ENCODE results near the gene RPS10. TPM values are rescaled to one million over a fixed set of nuclear protein-coding genes. Genes with fewer than 3 reads are reported as not detected.
A peak's percentile ranks its signal among the peaks of the same experiment; 100 is the strongest.

The RPS10 gene
- total RNA-seq, 4 donors from 2014 or later = 1,548 to 3,114 (median 2,536) TPM

GRCh38 chr6:34463299-34463698, 37.4 kb upstream of the RPS10 start:
- Histone ChIP-seq H3K27me3 (no peaks in the 10 kb centered on the region), H3K27ac (no peak overlapping the region), H3K36me3 (no peaks in the 10 kb centered on the region), H3K4me1 (peaks cover 4 to 12% of the 10 kb centered on the region in 2 donors), H3K4me3 (replicated peaks in 1 of 3) (no peak overlapping the region), H3K9me3 (no peaks in the 10 kb centered on the region)
- intact Hi-C loops (cut with DNase I) = no loop called here
- DNase-seq = no peak
- WGBS, 2 donors = 87 to 88% methylated on average over 2 of the region's 2 CpGs
- TF ChIP-seq POLR2A (IDR thresholded peaks at IDR 0.05) = no peak
- no peak for TF ChIP-seq CTCF (IDR thresholded peaks at IDR 0.05)

GRCh38 chr6:34462551-34462971, 36.7 kb upstream of the RPS10 start:
- TF ChIP-seq POLR2A (IDR thresholded peaks at IDR 0.05) (no peak), CTCF (IDR thresholded peaks at IDR 0.05) (no peak)
- Histone ChIP-seq H3K27ac (no peak overlapping the region), H3K27me3 (no peaks in the 10 kb centered on the region), H3K9me3 (no peaks in the 10 kb centered on the region), H3K4me1 (peaks cover 4 to 12% of the 10 kb centered on the region in 2 donors), H3K36me3 (no peaks in the 10 kb centered on the region), H3K4me3 (replicated peaks in 1 of 3) (no peak overlapping the region)
- peak; percentile 64 for DNase-seq
- WGBS, 2 donors = 21 to 25% methylated on average over 6 of the region's 6 CpGs
- intact Hi-C loops (cut with DNase I) = no loop called here

- no peak for TF ChIP-seq POLR2A (IDR thresholded peaks at IDR 0.05)
- TF ChIP-seq CTCF (IDR thresholded peaks at IDR 0.05) = no peak
- peaks cover 4 to 12% of the 10 kb centered on the region in 2 donors for H3K4me1 ChIP-seq
- no peaks in the 10 kb centered on the region for H3K27me3 ChIP-seq
- DNase-seq = no peak
- H3K4me3 ChIP-seq (replicated peaks in 1 of 3) = no peak overlapping the region
- WGBS, 2 donors = 53 to 59% methylated on average over 6 of the region's 6 CpGs
- H3K9me3 ChIP-seq = no peaks in the 10 kb centered on the region
- no peaks in the 10 kb centered on the region for H3K36me3 ChIP-seq
- no peak overlapping the region for H3K27ac ChIP-seq
- intact Hi-C loops (cut with DNase I) = no loop called here
Measured at GRCh38 chr6:34462010-34462409, 36.1 kb upstream of the RPS10 start.

GRCh38 chr6:34460796-34461507, 35.1 kb upstream of the RPS10 start:
- no peak overlapping the region for H3K4me3 ChIP-seq (replicated peaks in 1 of 3)
- H3K36me3 ChIP-seq = no peaks in the 10 kb centered on the region
- DNase-seq = no peak
- intact Hi-C loops (cut with DNase I) = no loop called here
- TF ChIP-seq POLR2A (IDR thresholded peaks at IDR 0.05) (no peak), CTCF (IDR thresholded peaks at IDR 0.05) (no peak)
- H3K27me3 ChIP-seq = no peaks in the 10 kb centered on the region
- no peaks in the 10 kb centered on the region for H3K9me3 ChIP-seq
- WGBS, 2 donors = 81 to 93% methylated on average over 5 of the region's 5 CpGs
- H3K4me1 ChIP-seq = peaks cover 4 to 7% of the 10 kb centered on the region in 2 donors
- no peak overlapping the region for H3K27ac ChIP-seq

DNA sequence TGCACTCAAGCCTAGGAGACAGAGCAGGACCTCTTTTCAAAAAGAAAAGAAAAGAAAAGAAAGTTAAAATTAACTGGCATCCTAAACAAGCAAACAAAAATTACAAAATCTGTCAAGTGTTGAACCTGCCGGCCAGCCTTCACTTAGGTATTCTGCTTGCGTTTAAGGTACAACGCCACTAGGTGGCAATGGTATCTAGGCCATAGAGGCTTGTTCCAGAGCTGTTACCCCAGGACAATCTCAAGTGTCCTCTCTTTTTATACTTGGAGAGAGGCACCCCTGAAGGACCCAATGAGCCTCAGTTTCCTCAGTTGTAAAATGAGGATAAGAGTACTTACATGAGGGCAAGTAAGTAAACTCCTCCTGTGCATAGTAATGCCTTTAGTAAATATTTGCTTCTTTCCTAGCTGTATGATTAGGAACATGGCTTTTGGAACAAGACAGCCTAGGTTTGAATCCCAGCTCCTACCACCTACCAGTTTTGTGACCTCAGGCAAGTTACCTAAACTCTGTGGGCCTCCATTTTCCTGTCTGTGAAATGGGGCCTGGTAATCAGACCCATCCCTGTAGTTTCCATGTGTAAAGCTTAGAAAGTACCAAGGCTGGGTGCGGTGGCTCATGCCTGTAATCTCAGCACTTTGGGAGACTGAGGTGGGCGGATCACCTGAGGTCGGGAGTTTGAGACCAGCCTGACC, 34.2 kb upstream of the RPS10 start:
- intact Hi-C loops (cut with DNase I) = no loop called here

More for the DNA sequence above, 34.2 kb upstream of the RPS10 start:
- no peaks in the 10 kb centered on the region for H3K36me3 ChIP-seq
- no peaks in the 10 kb centered on the region for H3K27me3 ChIP-seq
- H3K4me1 ChIP-seq = peaks cover 0 to 4% of the 10 kb centered on the region in 2 donors
- no peak for TF ChIP-seq POLR2A (IDR thresholded peaks at IDR 0.05)
- TF ChIP-seq CTCF (IDR thresholded peaks at IDR 0.05) = peak in 5 of 6 experiments; percentile 12 to 40 (median 37)
- 53 to 58% methylated on average over 6 of the region's 6 CpGs for WGBS, 2 donors
- H3K4me3 ChIP-seq (replicated peaks in 1 of 3) = no peak overlapping the region
- peak; percentile 12 to 17 for DNase-seq
- H3K9me3 ChIP-seq = no peaks in the 10 kb centered on the region
- H3K27ac ChIP-seq = no peak overlapping the region
